Heart left ventricle (tissue), 13 donors: Measurements from ENCODE around the gene MYO1C.

Experiments used
- CTCF ChIP-seq, 12 donors: fragments of 200-600 bp; sonication (generic) in 4 of 12; IDR thresholded peaks; one replicate each; pipeline versions ENCODE4 v1.5.0 to v1.8.0; 2018 to 2022; ENCODE audit warnings: antibody characterized with exemption in 12 of 12, mild to moderate bottlenecking in 5 of 12
- POLR2A ChIP-seq, 2 donors: fragments of 450-650 bp; IDR thresholded peaks; one replicate each; pipeline ENCODE4 v1.6.1; 2017; ENCODE audit warnings: antibody characterized with exemption in 2 of 2, mild to moderate bottlenecking in 2 of 2, moderate library complexity in 2 of 2
- donor health status: ischemic (EF 13 %, LVEDD 7.1; RV severe dilation, severe dysfunction).
- donor health status: DM: no; HTN: yes; CAD: no.
- donor health status: DM: no; HTN: no; CAD: no.
- donor health status: ischemic (EF 25% LVEDD 6.9; RV normal size, moderate dysfunction).
- donor health status: ischemic (EF 25% LVEDD 5.7; RV mildly dilated, moderate dysfunction).
- donor health status: ischemic (EF 35%, LVEDD 5.7; RV mildly dilated, moderate dysfunction).
- donor health status: nonischemic (EF 11% LVEDD 7.7; RV severe dilation, severe dysfunction).
- donor health status: DM: yes; HTN: yes; CAD: no.
- donor health status: PGD.
- donor health status: ischemic (EF 29% LVEDD 5.4; RV normal size, mild dysfunction).
- donor health status: nonischemic (EF 23%, LVEDD 6.1; RV moderate dilation, normal function).

GRCh38 chr17:1470071-1470754, 22.3 kb downstream of the MYO1C start:
- no peak for TF ChIP-seq POLR2A (IDR thresholded peaks at IDR 0.05)
- TF ChIP-seq CTCF (IDR thresholded peaks at IDR 0.05): no peak
